HL-60/S4 treated with phorbol 12-myristate 13-acetate at 8.2 ng/mL for 4 days and 3 days (cell line): ENCODE data around the gene RPS26.
"Not testable (repeated sequence)": the region's sequence is repeated elsewhere in the genome, so short reads cannot be mapped to it uniquely, and the experiment has no call there.

Experiments used
- in situ Hi-C: fragments of 300-500 bp; cut with MboI; formaldehyde crosslinking; loops from 2 replicates; pipeline ENCODE4 v1.15.0; 2022; ENCODE audit warnings: low sequenced_read_pairs

Gene RPS26

GRCh38 chr12:56074396-56074795 is 32.7 kb downstream of the RPS26 start:
- in situ Hi-C loops = no loop called here

- in situ Hi-C loops = not testable (repeated sequence)
Observed at GRCh38 chr12:56077966-56078365, 36.2 kb downstream of the RPS26 start.

DNA sequence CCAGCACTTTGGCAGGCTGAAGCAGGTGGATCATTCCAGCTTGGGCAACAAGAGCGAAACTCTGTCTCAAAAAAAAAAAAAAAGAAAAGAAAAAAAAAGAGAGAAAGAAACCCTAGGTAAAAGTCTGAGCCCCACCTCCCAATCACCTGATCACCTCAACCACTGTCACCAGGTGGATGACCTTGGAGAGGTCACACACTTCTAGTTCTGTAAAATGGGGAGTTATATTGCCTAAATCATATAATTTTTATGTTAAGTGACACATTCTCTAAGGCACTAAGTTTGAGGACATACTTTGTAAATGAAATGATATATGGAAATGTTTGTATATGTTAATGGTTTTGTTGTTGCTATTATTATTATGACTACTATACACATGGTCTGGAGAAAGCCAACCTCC is 36.7 kb downstream of the RPS26 start:
- in situ Hi-C loops = no loop called here

- in situ Hi-C loops = no loop called here
Observed at GRCh38 chr12:56078931-56079722, 37.4 kb downstream of the RPS26 start.

- in situ Hi-C loops = no loop called here
Observed at GRCh38 chr12:56079723-56080555, 38.2 kb downstream of the RPS26 start, which contains the start of gene ERBB3. Gene ERBB3 (plus strand): TSS chr12:56080165. CDS start chr12:56080301, 136 bp downstream.

GRCh38 chr12:56080556-56081138 is 38.9 kb downstream of the RPS26 start:
- in situ Hi-C loops = no loop called here

GRCh38 chr12:56081393-56082347 is 40.0 kb downstream of the RPS26 start:
- in situ Hi-C loops = no loop called here

DNA sequence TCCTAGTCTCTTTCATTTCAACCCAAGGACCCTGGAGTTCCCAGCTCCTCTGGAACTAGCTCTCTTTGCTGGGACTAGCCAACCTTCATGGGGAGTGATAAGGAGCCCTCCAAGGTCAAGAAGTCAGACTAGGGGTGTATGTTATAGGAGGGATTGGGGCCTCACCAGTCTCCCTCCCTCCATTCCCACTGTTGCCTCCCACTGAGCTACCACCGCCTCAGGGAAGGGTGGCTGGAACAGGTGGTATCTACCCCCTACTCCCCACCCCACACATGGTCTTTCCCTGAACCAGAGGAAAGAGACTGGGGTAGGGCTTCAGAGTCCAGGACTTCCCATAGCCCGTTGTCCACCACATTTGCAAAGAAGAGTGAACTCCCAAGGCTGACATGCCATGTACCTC is 40.7 kb downstream of the RPS26 start:
- in situ Hi-C loops = no loop called here

- in situ Hi-C loops = no loop called here
Observed at GRCh38 chr12:56082967-56083366, 41.2 kb downstream of the RPS26 start.

- in situ Hi-C loops = no loop called here
Observed at GRCh38 chr12:56084958-56085543, 43.3 kb downstream of the RPS26 start.

GRCh38 chr12:56086096-56086495 is 44.4 kb downstream of the RPS26 start:
- in situ Hi-C loops = no loop called here

GRCh38 chr12:56086608-56087007 is 44.9 kb downstream of the RPS26 start:
- in situ Hi-C loops = no loop called here

DNA sequence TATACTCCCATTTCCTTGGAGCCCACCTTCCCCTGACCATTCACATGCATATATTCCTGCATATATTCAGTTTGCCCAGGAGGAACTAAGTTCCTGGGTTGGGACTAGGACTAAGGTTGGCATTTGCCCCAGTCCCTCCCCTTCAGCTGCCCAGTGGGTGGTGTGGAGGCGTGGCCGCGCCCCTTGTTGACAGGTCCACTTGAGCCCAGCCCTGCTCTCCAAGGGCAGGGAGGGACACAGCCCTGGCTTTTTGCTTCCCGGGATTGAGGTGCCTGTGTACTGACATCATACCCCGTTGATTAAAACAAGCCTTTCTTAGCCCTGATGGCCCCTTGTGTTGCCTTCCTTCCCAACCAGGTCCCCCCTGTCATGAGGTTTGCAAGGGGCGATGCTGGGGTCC is 45.5 kb downstream of the RPS26 start:
- in situ Hi-C loops = no loop called here
